ENCODE results near the gene KLHL15.
"Not testable (repeated sequence)": the region's sequence is repeated elsewhere in the genome, so short reads cannot be mapped to it uniquely, and the experiment has no call there.

Gene KLHL15, protein sequence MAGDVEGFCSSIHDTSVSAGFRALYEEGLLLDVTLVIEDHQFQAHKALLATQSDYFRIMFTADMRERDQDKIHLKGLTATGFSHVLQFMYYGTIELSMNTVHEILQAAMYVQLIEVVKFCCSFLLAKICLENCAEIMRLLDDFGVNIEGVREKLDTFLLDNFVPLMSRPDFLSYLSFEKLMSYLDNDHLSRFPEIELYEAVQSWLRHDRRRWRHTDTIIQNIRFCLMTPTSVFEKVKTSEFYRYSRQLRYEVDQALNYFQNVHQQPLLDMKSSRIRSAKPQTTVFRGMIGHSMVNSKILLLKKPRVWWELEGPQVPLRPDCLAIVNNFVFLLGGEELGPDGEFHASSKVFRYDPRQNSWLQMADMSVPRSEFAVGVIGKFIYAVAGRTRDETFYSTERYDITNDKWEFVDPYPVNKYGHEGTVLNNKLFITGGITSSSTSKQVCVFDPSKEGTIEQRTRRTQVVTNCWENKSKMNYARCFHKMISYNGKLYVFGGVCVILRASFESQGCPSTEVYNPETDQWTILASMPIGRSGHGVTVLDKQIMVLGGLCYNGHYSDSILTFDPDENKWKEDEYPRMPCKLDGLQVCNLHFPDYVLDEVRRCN

DNA sequence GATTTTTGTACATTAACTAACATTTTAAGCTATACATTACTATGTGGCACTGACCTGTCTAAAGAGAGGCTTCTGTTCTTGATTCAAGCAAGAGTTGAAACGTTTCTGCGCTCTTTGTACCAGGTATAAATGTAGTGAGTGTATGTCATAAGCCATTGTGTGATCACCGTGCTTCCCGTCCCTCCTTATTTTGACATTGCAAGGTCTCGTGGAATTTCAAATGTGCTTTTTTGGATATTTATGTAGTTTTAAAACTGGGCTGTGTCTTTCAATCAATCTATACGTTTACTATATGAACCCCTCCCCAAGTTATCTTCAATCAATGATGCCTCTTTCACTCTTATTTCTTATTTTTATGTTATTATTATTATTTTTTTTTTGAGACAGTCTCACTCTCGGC lies at the start of gene KLHL15:
TSS of gene KLHL15 (minus strand) at position 101 of the 400 bp plus-strand sequence. CDS start 20,493 bp downstream, outside the sequence.
- no peak for DNase-seq

DNA sequence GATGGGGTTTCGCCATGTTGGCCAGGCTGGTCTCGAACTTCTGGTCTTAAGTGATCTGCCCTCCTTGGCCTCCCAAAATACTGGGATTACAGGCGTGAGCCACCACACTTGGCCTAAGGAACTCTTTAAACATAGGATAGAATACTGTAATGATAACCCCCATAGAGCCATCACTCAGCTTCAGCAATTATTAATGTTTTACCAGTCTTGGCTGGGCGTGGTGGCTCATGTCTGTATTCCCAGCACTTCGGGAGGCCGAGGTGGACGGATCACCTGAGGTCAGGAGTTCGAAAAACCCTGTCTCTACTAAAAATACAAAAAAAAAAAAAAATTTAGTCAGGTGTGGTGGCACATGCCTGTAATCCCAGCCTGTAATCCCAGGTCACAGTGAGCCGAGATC lies 42.9 kb upstream of the KLHL15 start:
- DNase-seq, result no peak

DNA sequence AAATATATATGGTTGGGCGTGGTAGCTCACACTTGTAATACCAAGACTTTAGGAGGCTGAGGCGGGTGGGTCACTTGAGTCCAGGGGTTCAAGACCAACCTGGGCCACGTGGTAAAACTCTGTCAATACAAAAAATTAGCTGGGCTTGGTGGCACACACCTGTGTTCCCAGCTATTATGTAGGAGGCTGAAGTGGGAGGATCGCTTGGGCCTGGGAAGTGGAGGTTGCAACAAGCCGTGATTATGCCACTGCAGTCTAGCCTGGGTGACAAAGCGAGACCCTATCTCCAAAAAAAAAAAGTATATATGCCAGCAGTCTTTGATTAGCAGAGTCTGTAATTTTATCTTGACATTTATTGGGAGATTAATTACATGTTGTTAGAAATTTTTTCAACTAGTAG lies 36.5 kb upstream of the KLHL15 start:
- no peak for DNase-seq

DNA sequence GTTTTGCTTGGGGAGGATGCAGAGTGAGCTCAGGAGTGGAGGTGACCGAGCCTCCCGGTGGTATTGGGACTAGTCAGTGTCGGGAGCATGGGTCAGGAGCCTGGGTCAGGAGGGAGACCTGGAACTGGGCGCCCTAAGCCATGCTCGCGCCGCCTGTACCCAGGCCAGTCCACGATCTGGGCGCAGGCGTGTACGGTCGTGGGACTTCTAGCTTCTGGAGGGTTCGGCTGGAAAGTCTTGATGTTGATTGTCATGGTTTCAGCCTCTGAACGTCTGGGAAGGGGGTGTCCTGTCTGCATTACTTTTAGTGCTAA lies 28.0 kb upstream of the KLHL15 start:
- DNase-seq, result no peak

DNA sequence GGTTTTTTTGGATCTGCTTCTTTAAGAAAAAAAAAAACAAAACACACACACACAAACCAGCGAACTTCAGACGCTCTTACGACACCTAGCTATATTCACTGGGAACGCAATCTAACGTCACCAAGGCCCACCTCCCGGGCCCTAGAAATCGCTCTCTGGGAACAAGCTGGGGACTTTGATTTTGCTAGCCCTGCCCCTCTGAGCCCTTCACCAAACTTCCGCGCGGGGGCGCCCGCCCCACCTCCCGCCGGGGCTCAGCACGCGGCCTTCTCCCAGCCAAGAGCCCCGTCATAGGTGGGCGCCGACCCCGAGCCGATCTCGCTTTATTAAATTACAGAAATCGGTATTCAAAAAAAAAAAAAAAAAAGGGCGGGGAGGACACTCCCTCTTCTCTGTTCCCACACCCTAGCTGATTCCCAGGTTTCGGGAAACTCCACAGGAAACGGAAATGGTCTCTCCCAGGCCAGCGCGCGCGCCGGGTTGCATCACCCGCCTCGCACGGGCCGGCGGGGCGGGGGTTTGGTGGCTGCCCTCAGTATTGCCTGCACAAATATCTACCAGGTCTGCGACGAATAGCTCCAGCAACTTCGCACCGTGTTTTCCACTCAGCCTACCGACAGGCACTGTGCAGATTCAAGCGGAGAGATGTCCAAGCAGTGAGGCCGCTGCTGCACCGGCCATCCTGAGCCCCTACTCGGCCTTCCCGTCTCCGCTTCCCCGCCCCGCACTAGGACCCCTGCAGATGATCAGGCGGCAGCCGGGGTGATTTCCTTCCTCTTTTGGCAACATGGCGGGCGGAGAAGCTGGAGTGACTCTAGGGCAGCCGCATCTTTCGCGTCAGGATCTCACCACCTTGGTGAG lies 27.4 kb upstream of the KLHL15 start, which contains the start of gene EIF2S3:
TSS of gene EIF2S3 (plus strand) at position 775 of the 861 bp plus-strand sequence. CDS start at position 788, 13 bp downstream.
- DNase-seq, result peak; percentile 91

- not testable (repeated sequence) for DNase-seq
Observed at GRCh38 chrX:24050522-24051318, 23.7 kb upstream of the KLHL15 start.

DNA sequence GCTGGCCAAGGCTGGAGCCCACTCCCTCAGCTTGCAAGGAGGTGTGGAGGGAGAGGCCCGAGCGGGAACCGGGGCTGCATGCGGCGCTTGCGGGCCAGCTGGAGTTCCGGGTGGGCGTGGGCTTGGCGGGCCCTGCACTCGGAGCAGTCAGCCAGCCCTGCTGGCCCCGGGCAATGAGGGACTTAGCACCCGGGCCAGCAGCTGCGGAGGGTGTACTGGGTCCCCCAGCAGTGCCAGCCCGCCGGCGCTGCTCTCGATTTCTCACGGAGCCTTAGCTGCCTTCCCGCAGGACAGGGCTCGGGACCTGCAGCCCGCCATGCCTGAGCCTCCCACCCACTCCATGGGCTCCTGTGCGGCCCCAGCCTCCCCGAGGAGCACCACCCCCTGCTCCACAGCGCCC lies 22.7 kb upstream of the KLHL15 start:
- not testable (repeated sequence) for DNase-seq

GRCh38 chrX:24046060-24046459 lies 19.1 kb upstream of the KLHL15 start:
- not testable (repeated sequence) for DNase-seq

DNA sequence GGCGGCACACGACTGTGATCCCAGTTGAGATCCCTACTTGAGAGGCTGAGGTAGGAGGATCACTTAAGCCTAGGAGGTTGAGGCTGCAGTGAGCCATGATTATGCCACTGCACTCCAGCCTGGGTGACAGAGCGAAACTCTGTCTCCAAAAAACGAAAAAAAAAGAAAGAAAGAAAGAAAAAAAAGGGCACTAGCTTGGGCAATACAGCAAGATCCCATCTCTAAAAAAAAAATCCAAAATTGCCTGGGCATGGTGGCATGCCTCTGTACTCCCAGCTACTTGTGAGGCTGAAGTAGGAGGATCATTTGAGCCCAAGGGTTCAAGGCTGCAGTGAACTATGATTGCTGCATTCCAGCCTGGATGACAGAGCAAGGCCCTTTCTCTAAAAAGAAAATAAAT lies 10.7 kb upstream of the KLHL15 start:
- no peak for DNase-seq

- no peak for DNase-seq
Observed at GRCh38 chrX:24034485-24034884, 7.5 kb upstream of the KLHL15 start.

GRCh38 chrX:24030597-24030996 lies 3.6 kb upstream of the KLHL15 start:
- DNase-seq, result no peak

DNA sequence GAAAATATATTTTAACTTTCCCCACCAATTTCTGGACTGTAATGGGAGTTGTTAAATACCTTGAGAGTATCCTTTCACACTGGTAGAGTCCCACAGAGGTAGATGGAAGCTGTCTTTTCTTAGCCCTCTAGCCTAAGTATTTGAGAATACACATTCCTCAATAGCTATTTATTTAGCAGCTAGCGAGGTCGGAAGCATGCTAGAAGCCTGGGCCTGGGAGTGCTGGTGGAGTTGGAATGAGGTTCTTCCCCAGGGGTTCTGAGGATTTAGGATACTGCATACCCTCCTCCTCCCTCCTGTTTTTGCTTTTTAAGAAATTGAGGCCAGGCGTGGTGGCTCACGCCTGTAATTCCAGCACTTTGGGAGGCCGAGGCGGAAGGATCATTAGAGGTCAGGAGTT lies 999 bp upstream of the KLHL15 start:
- no peak for DNase-seq

GRCh38 chrX:24026432-24026831 lies 554 bp downstream of the KLHL15 start:
- DNase-seq, result no peak

DNA sequence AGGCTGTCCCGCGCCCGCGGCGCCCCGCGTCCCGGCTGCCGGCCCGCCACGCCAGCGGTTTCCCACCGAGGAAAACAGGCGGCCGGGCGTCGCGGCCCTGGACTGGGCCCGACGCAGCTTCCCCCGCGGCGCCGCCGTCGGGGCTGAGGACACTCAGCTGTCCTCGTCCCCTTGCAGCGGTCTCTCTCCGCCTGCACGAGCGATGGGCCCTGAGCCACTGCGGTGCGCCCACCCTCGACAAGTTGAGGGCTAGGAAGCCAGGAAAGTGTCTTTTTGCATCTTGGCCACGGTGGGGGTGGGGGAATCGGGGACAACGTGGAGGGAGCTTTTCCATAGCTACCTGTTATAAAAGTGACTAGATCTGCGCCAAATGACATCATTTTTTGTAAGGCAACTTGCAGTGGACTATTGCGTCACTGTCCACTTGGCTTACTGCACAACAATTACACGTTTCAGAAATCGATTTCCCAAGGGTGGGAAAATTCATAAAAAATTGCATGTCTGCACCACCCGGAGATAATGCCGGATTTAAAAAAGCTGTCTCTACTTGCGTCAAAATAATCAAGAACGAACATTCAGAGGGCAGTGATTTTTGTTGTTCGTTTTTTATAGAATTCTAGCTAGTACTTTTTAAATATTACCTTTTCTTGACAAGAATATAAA lies 1.1 kb downstream of the KLHL15 start:
- no peak for DNase-seq

- DNase-seq, result peak; percentile 84
Observed at GRCh38 chrX:24024819-24025740, 1.9 kb downstream of the KLHL15 start.

DNA sequence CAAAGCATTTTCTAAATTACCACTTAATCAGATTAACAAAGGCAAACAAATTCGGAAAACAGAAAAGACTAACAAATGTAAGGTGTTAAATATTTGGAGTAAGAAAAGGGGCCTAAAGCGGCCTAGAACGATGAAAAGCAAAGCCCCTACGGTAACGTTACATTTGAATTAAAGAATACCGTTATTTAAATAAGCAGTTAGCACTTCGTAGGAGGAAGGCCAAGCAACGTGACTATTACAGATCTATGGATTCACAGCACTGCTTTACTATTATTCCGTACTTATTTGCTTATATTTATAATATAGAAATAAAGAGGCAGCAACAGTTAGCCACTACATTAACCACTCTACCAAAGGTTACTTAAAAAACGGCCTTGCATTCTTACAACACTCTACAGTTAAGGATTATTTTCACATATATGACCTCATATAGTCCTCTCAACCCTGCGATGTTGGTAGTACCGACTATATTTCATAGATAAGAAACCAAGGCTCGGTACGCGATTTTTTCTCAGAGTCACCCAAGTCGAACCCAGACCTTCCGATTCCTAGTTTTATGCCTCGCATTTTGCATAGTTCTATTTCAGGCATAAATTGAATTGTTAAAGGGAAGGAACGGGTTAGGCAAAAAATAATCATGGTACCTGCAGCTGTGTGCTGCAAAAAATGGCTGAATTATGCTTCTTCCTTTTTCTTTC lies 2.9 kb downstream of the KLHL15 start:
- DNase-seq, result peak; percentile 6

- no peak for DNase-seq
Observed at GRCh38 chrX:24023544-24023943, 3.4 kb downstream of the KLHL15 start.

GRCh38 chrX:24020306-24020876 lies 6.6 kb downstream of the KLHL15 start:
- no peak for DNase-seq

DNA sequence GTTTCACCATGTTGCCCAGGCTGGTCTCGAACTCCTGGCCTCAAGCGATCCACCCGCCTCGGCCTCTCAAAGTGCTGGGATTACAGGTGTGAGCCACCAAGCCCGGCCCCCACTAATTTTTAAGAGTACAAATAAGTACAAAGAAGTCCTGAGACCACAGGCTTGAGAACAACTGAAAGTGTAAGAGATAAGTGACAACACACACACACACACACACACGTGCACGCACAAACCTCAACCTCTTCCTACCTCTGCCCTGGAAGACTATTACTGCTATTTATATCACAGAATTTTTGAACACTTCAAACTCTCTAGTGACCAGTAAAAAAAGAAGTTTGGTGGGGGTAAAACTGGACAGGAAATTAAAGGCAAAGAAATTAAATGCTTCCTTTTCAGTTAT lies 7.5 kb downstream of the KLHL15 start:
- DNase-seq, result peak; percentile 33

- DNase-seq, result no peak
Observed at GRCh38 chrX:24018809-24019208, 8.2 kb downstream of the KLHL15 start.
